SKM-1 (cell line): ENCODE data around the gene CBL.

Source experiments
- DNase-seq: peaks from one replicate; lab custom pipeline; 2025; ENCODE audit not compliant: unreplicated experiment; lab: John Stamatoyannopoulos, UW

The CBL gene

GRCh38 chr11:119266517-119267255, 60.5 kb downstream of the CBL start:
- no peak for DNase-seq

GRCh38 chr11:119267645-119268044, 61.5 kb downstream of the CBL start:
- DNase-seq, result no peak

- no peak for DNase-seq
Observed at GRCh38 chr11:119273721-119274120, 67.6 kb downstream of the CBL start.

GRCh38 chr11:119277660-119278059, 71.5 kb downstream of the CBL start:
- DNase-seq, result no peak

GRCh38 chr11:119282495-119282894, 76.4 kb downstream of the CBL start:
- DNase-seq, result peak; percentile 22

- DNase-seq, result peak; percentile 4
Observed at GRCh38 chr11:119284344-119285157, 78.4 kb downstream of the CBL start.

- no peak for DNase-seq
Observed at GRCh38 chr11:119285431-119285830, 79.3 kb downstream of the CBL start.

GRCh38 chr11:119288219-119288618, 82.1 kb downstream of the CBL start:
- no peak for DNase-seq

- no peak for DNase-seq
Observed at GRCh38 chr11:119290894-119291497, 84.9 kb downstream of the CBL start.

GRCh38 chr11:119293461-119293860, 87.3 kb downstream of the CBL start:
- no peak for DNase-seq

- DNase-seq, result no peak
Observed at GRCh38 chr11:119295178-119295577, 89.0 kb downstream of the CBL start.

GRCh38 chr11:119297938-119298337, 91.8 kb downstream of the CBL start:
- no peak for DNase-seq

- DNase-seq, result no peak
Observed at GRCh38 chr11:119298726-119299125, 92.6 kb downstream of the CBL start.

- no peak for DNase-seq
Observed at GRCh38 chr11:119299416-119299815, 93.3 kb downstream of the CBL start.

GRCh38 chr11:119300198-119300964, 94.2 kb downstream of the CBL start:
- no peak for DNase-seq

- DNase-seq, result no peak
Observed at GRCh38 chr11:119303227-119303718, 97.1 kb downstream of the CBL start.

- DNase-seq, result no peak
Observed at GRCh38 chr11:119305556-119306372, 99.6 kb downstream of the CBL start.

GRCh38 chr11:119306373-119306890, 100.3 kb downstream of the CBL start:
- DNase-seq, result no peak

GRCh38 chr11:119307219-119307618, 101.1 kb downstream of the CBL start:
- DNase-seq, result no peak

- no peak for DNase-seq
Observed at GRCh38 chr11:119307974-119308373, 101.8 kb downstream of the CBL start.
